Ovary (tissue), 3 donors: ENCODE measurements around the gene UNC13A.

Experiments used
- CTCF ChIP-seq, 3 donors: fragments of 450-650 bp in 2 of 3; fragments of 200-600 bp in 1 of 3; IDR thresholded peaks; one replicate each; pipeline versions ENCODE4 v1.5.1 to v1.8.0; 2016 to 2022; ENCODE audit warnings: antibody characterized with exemption in 3 of 3, mild to moderate bottlenecking in 1 of 3
- EP300 ChIP-seq: sonication (generic); formaldehyde crosslinking; IDR thresholded peaks from one replicate; pipeline ENCODE4 v1.6.1; 2017; ENCODE audit warnings: antibody characterized with exemption
- POLR2A ChIP-seq: fragments of 450-650 bp; IDR thresholded peaks from one replicate; pipeline ENCODE4 v1.6.1; 2017; ENCODE audit warnings: antibody characterized with exemption, mild to moderate bottlenecking, moderate library complexity
- donor health status: DM: no; HTN: no; CAD: no.

GRCh38 chr19:17688853-17689595 is 870 bp upstream of the UNC13A start:
- TF ChIP-seq CTCF (IDR thresholded peaks at IDR 0.05) (no peak), EP300 (no peak), POLR2A (no peak)
